Endothelial cell of umbilical vein (primary cell): ENCODE data around the gene SLC12A3. TPM values are rescaled to one million over a fixed set of nuclear protein-coding genes. Genes with fewer than 3 reads are reported as not detected.
A peak's percentile ranks its signal among the peaks of the same experiment; 100 is the strongest.

ENCODE experiments used
- BruUV-seq: library from RNA; stranded (reverse); fragments of 400-500 nt; replicated peaks from 2 replicates; lab custom pipeline; 2021; lab: Mats Ljungman, UMichigan
- CTCF ChIA-PET: fragments of 300-600, 350-600 bp; sonication (Branson Sonifier 250); formaldehyde crosslinking; loops from one replicate; lab custom pipeline; 2021; ENCODE audit warnings: antibody characterized with exemption, inconsistent platforms; lab: Charles Lee
- POLR2A ChIA-PET: fragments of 300-600, 350-600 bp; sonication (Branson Sonifier 250); formaldehyde crosslinking; loops from one replicate; lab custom pipeline; 2021; ENCODE audit warnings: antibody characterized with exemption, inconsistent platforms; lab: Charles Lee
- DNase-seq: peaks from one replicate; pipeline ENCODE4 v3.0.0-alpha.2; 2011; ENCODE audit warnings: low read depth, low spot score
- FAIRE-seq: peaks from 2 replicates; lab custom pipeline; 2011; peaks lifted over from hg19 to GRCh38; lab: Jason Lieb, UNC
- H2AFZ ChIP-seq: 2 replicates; pipeline ENCODE4 v1.6.0; 2012; ENCODE audit warnings: low read depth, low read length, control low read depth, inconsistent platforms
- H3K27ac ChIP-seq: 2 replicates; pipeline ENCODE4 v1.5.1; 2011; ENCODE audit warnings: low read depth, mild to moderate bottlenecking, control low read depth, low read length, moderate library complexity; ENCODE audit not compliant: insufficient read depth
- H3K27me3 ChIP-seq, 2 experiments: 2 replicates each; pipeline versions ENCODE4 v1.6.0 to v1.6.1; 2011; ENCODE audit warnings: low read length in 2 of 2, mixed read lengths in 1 of 2; ENCODE audit not compliant: control insufficient read depth in 2 of 2, insufficient read depth in 2 of 2
- H3K36me3 ChIP-seq, 2 experiments: 2 replicates in 1 of 2; 3 replicates in 1 of 2; pipeline ENCODE4 v1.5.1; 2011; ENCODE audit warnings: low read length in 2 of 2, mild to moderate bottlenecking in 1 of 2, moderate library complexity in 1 of 2; ENCODE audit not compliant: control insufficient read depth in 2 of 2, insufficient read depth in 2 of 2; ENCODE audit errors: extremely low read depth in 1 of 2
- H3K4me1 ChIP-seq: 3 replicates; pipeline ENCODE4 v1.5.1; 2011; ENCODE audit warnings: mild to moderate bottlenecking, low read length; ENCODE audit not compliant: control insufficient read depth, insufficient read depth; ENCODE audit errors: extremely low read depth
- H3K4me2 ChIP-seq: 2 replicates; pipeline ENCODE4 v1.6.1; 2011; ENCODE audit warnings: low read length, control low read depth, mixed read lengths; ENCODE audit not compliant: insufficient read depth
- H3K4me3 ChIP-seq, 3 experiments: fragments of 200-600 bp in 1 of 3; sonication (generic), shearing (Covaris generic) in 1 of 3; replicated peaks in 1 of 3; 2 replicates each; pipeline ENCODE4 v1.5.1; 2011 to 2016; ENCODE audit warnings: control low read depth in 3 of 3, low read length in 3 of 3, mild to moderate bottlenecking in 2 of 3, inconsistent platforms in 1 of 3, low read depth in 1 of 3, moderate library complexity in 1 of 3; ENCODE audit not compliant: insufficient read depth in 1 of 3
- H3K79me2 ChIP-seq: 2 replicates; pipeline ENCODE4 v1.6.0; 2012; ENCODE audit warnings: low read length, inconsistent platforms; ENCODE audit not compliant: control insufficient read depth, insufficient read depth
- H3K9ac ChIP-seq: replicated peaks from 2 replicates; pipeline ENCODE3; 2011; ENCODE audit warnings: low read length, control low read depth; ENCODE audit not compliant: insufficient read depth; ENCODE audit errors: extremely low read depth
- H3K9me1 ChIP-seq: replicated peaks from 3 replicates; pipeline ENCODE4 v1.6.0; 2011; ENCODE audit warnings: mild to moderate bottlenecking, low read length; ENCODE audit not compliant: control insufficient read depth, insufficient read depth; ENCODE audit errors: extremely low read depth
- H3K9me3 ChIP-seq: replicated peaks from 2 replicates; pipeline ENCODE4 v1.5.1; 2012; ENCODE audit warnings: low read length, inconsistent platforms; ENCODE audit not compliant: control insufficient read depth, insufficient read depth
- H4K20me1 ChIP-seq: replicated peaks from 2 replicates; pipeline ENCODE3; 2011; ENCODE audit warnings: mild to moderate bottlenecking, low read length; ENCODE audit not compliant: control insufficient read depth, insufficient read depth; ENCODE audit errors: extremely low read depth
- EZH2 ChIP-seq: IDR thresholded peaks from 2 replicates; pipeline ENCODE4 v1.6.1; 2012; ENCODE audit warnings: borderline replicate concordance, low read depth, mild to moderate bottlenecking, moderate library complexity, low read length, inconsistent platforms; ENCODE audit not compliant: severe bottlenecking
- FOS ChIP-seq: IDR thresholded peaks from 2 replicates; pipeline ENCODE4 v1.6.1; 2011; ENCODE audit warnings: mild to moderate bottlenecking, low read length, moderate library complexity, borderline replicate concordance; ENCODE audit not compliant: insufficient read depth
- MAX ChIP-seq: IDR thresholded peaks from 2 replicates; pipeline ENCODE4 v1.6.1; 2011; ENCODE audit not compliant: insufficient read depth, insufficient read length
- MYC ChIP-seq: IDR thresholded peaks from one replicate; pipeline ENCODE4 v1.6.1; 2011; ENCODE audit warnings: mild to moderate bottlenecking, low read depth, low read length
- POLR2A ChIP-seq: IDR thresholded peaks from 2 replicates; pipeline ENCODE4 v1.6.1; 2012; ENCODE audit warnings: low read depth, mild to moderate bottlenecking, control low read depth, low read length
- POLR2AphosphoS5 ChIP-seq: IDR thresholded peaks from 2 replicates; pipeline ENCODE4 v1.6.1; 2012; ENCODE audit warnings: low read depth, mild to moderate bottlenecking, control low read depth, low read length, moderate library complexity; ENCODE audit not compliant: insufficient read depth
- dilution Hi-C: fragments of 300-500 bp; cut with MboI; formaldehyde crosslinking; loops from one replicate; pipeline ENCODE4 v1.15.0; 2019; ENCODE audit warnings: low sequenced_read_pairs; ENCODE audit not compliant: extremely low pct_ligation_motif_present
- intact Hi-C: fragments of 100-400 bp; cut with micrococcal nuclease; formaldehyde crosslinking; loops from one replicate; pipeline ENCODE4 v1.10.0; 2022
- polyA plus RNA-seq, 4 experiments: library from polyadenylated mRNA; depleted of rRNA in 3 of 4; stranded (reverse) in 3 of 4; unstranded in 1 of 4; fragments of >200 nt; gene quantifications; 2 replicates each; pipeline versions ENCODE4 v1.2.1 to v1.2.3, GENCODE V29; 2011 to 2012; ENCODE audit warnings: missing spikeins in 1 of 4
- total RNA-seq: library from RNA; stranded (reverse); gene quantifications from 2 replicates; pipeline ENCODE4 v1.2.3, GENCODE V29; 2021

Gene SLC12A3
- total and polyA plus RNA-seq, 2 donors (not counting 3 experiments of a cell fraction or from before 2014, with no cell fraction given) = not detected

- H3K9me1 ChIP-seq = no peaks in the 10 kb centered on the region
- H3K36me3 ChIP-seq = no peaks in the 10 kb centered on the region
- no TSS peak for BruUV-seq
- dilution Hi-C loops (no loop called here), intact Hi-C loops (loop anchor here (1.0 kb wide), 1 partner anchor 17 kb away; the partner anchor contains the start of gene HERPUD1)
- no peaks in the 10 kb centered on the region for H3K79me2 ChIP-seq
- no peaks in the 10 kb centered on the region for H4K20me1 ChIP-seq
- H3K9me3 ChIP-seq = no peaks in the 10 kb centered on the region
- peak overlapping the region; percentile 75 for H2AFZ ChIP-seq
- H3K4me2 ChIP-seq = peak overlapping the region; percentile 73
- ChIA-PET POLR2A (interaction anchor here (0.6 to 1.4 kb wide), 2 partner anchors 16 to 498 kb away, joined by 3 to 4 read pairs; partner anchors contain the start of gene HERPUD1), CTCF (interaction anchor here (1.0 kb wide), 1 partner anchor 23 kb away, joined by 3 read pairs; no protein-coding TSS in a partner anchor)
- H3K4me1 ChIP-seq = peaks cover 17% of the 10 kb centered on the region
- FAIRE-seq (peak; percentile 90), DNase-seq (peak; percentile 91)
- no peak overlapping the region for H3K4me3 ChIP-seq
- peak overlapping the region; percentile 1 for H3K9ac ChIP-seq
- TF ChIP-seq EZH2 (no peak), POLR2AphosphoS5 (peak; percentile 26)
- peaks cover 5 to 12% of the 10 kb centered on the region in 2 experiments for H3K27me3 ChIP-seq
- peak overlapping the region; percentile 23 for H3K27ac ChIP-seq
Observed at GRCh38 chr16:56915336-56916119, 50.5 kb downstream of the SLC12A3 start.

DNA sequence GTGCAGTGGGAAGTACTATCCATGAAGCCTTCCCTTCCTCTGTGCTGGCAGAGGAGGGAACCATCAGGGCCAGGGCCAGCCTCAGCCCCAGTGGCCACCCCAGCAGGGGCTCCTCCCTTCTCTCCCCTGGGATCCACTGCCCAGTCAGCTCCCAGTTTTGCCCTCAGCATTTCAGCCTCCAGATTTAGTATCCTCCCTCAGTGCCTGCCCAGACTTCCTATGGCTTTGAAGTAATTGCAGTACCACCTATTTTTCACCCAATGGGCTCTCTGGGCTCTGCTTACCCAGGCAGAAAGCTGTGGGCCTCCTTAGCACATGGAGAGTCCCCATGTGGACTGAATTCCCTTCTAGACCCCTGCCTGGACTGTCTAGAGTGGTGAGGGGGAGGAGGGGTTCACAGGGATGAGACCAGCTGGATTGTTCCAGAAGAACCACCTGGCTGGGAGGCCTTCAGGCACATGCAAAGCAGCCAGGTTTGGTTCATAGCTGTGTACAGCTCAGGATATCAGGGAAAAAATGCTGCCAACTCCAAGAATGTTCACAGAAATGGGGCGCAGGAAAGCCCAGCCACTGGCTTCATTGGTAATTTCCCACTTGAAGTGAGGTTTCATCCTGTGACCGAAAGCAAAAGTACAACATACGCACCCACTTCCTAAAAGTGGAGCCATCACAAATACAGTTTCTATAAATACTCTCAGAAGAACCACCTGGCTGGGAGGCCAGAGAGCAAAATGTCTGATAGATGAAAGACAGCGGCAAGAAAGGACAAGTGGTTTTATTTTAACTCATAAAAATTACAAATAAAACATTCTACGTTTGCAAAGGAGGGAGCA, 51.8 kb downstream of the SLC12A3 start:
- CTCF ChIA-PET = interaction anchor here (1.3 to 2.0 kb wide), 2 partner anchors 11 to 124 kb away, joined by 3 to 7 read pairs; no protein-coding TSS in a partner anchor
- dilution Hi-C loops = no loop called here

More for the DNA sequence above, 51.8 kb downstream of the SLC12A3 start:
- no peak overlapping the region for H3K9ac ChIP-seq
- no TSS peak for BruUV-seq
- intact Hi-C loops = no loop called here
- TF ChIP-seq POLR2A = no peak
- no peak for TF ChIP-seq EZH2
- TF ChIP-seq MAX = no peak
- no peak for TF ChIP-seq MYC
- TF ChIP-seq POLR2AphosphoS5 = no peak
- no peak for TF ChIP-seq FOS
- no peak overlapping the region for H3K4me2 ChIP-seq
- H3K27me3 ChIP-seq = peaks cover 5 to 12% of the 10 kb centered on the region in 2 experiments
- no peaks in the 10 kb centered on the region for H3K36me3 ChIP-seq
- no peak overlapping the region for H3K27ac ChIP-seq
- POLR2A ChIA-PET = no interaction called here
- no peaks in the 10 kb centered on the region for H4K20me1 ChIP-seq
- H3K9me1 ChIP-seq = no peaks in the 10 kb centered on the region
- DNase-seq = no peak
- H2AFZ ChIP-seq = no peak overlapping the region
- H3K4me1 ChIP-seq = peaks cover 17% of the 10 kb centered on the region
- FAIRE-seq = no peak
- no peak overlapping the region for H3K4me3 ChIP-seq
- no peaks in the 10 kb centered on the region for H3K9me3 ChIP-seq
- no peaks in the 10 kb centered on the region for H3K79me2 ChIP-seq
